Measurements from ENCODE around the gene TCTN2.

Gene TCTN2

DNA sequence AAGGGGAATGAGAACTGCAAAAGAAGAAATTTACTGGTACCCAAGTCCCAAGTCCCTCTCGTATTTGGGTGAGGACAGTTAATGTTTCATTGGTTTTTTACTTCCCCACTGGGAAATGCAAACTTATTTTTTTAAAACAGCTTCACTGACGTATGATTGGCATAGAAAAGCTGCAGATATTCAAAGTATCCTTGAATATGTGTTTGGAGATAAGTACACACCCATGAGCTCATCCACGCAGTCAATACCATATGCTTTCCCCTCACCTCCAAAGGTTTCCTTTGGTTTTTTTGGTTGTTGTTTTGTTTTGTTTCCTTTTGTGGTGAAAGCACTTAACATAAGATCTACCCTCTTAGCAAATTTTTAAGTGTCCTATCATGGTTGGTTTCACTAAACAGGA lies 13.1 kb downstream of the TCTN2 start:
- in situ Hi-C loops (cut with MboI; ENCODE audit: low sequenced_read_pairs), result no loop called here

DNA sequence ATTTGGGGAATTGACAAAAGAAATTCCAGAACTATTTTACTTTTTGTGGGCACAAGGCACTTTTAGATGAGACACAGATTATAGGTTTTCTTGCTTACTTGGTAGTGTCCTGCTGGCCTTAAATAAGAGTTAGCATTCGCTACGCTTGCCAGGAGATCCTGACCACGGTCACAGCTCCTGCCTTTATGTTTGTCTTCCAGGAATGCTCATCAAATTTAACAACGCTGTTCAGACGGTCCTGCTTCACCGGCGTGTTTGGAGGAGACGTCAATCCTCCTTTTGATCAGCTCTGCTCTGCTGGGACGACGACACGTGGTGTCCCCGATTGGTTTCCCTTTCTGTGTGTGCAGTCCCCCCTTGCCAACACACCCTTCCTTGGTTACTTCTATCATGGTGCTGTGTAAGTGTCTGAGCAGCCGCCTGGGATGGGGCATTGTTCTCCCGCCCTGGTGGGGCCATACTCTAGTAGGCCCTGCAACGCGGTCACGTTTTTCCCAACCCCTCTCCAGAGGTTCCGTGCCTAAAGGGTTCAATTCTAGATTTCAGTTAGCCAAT lies 15.8 kb downstream of the TCTN2 start:
- in situ Hi-C loops (cut with MboI; ENCODE audit: low sequenced_read_pairs), result no loop called here

DNA sequence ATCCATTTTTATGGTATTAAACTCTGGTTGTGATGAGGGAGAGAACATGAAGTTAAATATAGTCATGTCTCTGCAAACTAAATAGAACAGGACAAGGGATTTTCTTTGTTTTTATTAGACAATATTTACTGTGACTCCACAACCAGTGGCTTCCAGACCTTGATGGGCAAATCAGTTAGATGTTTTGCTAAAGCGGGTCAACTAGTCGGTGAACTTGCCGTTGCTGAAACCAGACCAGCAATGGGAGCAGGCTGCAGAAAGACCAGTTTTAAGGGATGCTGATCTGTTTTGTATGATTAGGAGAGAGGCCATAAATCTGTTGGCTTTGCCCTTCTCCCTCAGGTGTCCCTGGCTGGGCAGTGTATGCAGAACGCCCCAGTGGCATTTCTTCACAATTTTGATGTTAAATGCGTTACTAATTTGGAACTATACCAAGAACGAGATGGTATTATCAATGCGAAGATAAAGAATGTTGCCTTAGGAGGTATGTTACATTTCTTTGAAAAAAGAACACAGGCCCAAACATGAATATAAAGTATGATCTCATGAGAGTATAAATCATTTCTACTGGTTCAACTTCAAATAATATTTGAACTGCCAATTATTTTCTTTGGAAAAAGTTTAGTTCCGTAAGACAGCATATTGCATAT lies 19.4 kb downstream of the TCTN2 start:
- in situ Hi-C loops (cut with MboI; ENCODE audit: low sequenced_read_pairs), result no loop called here

DNA sequence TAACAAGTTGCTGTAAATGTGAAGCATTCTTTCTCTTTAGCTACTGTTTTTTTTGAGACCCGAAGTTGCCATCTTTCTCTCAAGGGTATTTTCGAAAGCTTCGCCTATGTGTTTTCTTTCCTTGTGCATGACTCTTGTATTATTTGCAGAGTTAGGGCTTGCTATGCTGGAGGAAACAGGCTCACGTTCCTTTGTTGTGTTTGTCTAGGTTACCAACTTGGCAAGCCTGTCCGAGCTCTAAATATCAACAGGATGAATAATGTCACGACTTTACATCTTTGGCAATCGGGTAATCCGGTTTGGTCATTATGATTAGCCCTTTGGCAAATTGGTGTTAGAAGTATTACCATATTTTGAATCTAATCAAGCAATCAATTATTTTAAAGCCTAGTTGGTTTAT lies 25.3 kb downstream of the TCTN2 start:
- in situ Hi-C loops (cut with MboI; ENCODE audit: low sequenced_read_pairs), result no loop called here

DNA sequence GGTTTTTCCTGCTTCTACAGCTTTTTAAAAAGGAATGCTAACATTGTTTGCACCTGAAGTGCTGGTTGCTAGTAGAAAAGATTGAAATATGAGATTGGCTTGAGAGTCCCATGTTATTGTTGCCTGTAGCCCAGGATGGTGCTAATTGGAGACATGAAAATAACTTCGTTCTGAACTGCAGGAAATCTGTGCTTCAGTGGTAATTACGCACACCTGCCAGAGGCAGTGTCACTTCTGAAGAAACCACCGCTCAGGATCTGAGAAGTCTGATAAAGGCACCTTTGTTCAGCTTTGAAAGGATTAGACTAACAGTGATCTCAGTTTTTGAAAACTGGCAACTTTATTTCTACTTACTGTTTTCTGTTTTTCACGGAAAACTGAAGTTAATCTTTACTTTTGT lies 25.7 kb downstream of the TCTN2 start:
- in situ Hi-C loops (cut with MboI; ENCODE audit: low sequenced_read_pairs), result no loop called here

DNA sequence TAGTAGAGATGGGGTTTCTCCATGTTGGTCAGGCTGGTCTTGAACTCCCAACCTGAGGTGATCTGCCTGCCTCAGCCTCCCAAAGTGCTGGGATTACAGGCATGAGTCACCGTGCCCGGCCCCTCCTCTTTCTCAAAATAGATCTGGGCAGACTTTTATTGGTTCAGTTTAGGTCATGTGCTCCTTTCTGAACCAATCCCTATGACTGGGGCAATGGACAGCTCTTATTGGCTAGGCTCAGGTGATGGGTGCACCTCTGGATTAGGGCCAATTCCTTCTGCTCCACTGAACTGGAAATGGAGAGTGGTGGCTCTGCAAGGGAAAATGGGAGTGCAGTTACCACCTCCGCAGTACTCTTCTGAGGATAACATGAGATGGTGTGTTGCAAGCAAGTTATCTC lies 35.0 kb downstream of the TCTN2 start:
- in situ Hi-C loops (cut with MboI; ENCODE audit: low sequenced_read_pairs), result no loop called here

DNA sequence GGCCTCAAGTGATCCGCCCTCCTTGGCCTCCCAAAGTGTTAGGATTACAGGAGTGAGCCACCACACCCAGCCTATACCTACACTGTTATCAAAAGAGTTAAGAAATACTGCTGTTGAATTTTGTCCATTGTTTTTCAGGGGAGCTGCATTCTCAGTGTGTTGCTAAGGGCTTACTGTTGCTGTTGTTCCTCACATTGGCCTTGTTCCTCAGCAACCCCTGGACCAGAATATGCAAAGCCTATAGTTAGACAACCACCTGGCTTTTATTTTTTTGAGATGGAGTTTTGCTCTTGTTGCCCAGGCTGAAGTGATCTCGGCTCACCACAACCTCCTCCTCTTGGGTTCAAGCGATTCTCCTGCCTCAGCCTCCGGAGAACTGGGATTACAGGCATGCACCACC lies 36.6 kb downstream of the TCTN2 start:
- in situ Hi-C loops (cut with MboI; ENCODE audit: low sequenced_read_pairs), result no loop called here

DNA sequence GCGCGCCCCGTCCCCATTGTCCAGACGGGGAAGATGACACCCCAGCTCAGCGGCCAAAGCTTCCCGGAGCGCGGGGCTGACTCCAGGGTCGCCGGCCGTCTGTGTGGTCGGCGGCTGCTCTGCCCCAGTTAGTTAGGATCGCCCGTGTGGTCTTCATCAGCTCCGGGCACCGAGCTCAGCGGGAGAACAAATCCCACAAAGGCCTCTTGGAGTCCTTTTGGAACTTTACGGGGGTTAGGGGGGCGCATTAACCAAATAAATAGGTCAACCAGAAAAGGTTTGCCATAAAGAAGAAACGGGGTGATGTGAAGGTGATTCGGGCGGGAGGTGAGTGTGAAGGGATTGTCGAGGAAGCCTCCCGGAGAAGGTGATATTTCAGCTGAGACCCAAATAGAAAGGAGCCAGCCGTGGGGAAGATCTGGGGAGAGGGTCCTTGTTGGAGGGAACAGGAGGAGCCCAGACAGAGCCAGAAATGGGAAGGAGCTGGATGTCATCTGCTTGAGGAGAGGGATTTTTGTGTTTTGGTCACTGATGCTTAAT lies 41.9 kb downstream of the TCTN2 start:
- in situ Hi-C loops (cut with MboI; ENCODE audit: low sequenced_read_pairs), result no loop called here

DNA sequence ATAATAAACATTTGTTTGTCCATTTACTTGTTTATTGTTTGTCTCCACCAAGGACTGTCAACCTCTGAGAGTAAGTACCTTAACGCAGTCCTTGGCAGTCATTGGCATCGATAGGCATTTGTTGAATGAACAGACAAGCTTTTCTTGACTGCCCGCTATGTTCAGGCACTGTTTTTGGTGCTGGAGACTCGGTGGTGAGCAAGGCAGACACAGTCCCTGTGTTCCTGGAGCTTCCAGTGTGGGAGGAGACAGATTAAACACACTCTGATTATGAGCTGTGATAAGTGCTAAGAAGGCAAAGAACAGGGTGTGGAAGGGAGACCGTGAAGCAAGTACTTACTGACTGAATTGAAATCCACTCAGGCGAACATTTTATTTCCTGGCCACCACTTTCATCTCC lies 42.5 kb downstream of the TCTN2 start:
- in situ Hi-C loops (cut with MboI; ENCODE audit: low sequenced_read_pairs), result no loop called here

DNA sequence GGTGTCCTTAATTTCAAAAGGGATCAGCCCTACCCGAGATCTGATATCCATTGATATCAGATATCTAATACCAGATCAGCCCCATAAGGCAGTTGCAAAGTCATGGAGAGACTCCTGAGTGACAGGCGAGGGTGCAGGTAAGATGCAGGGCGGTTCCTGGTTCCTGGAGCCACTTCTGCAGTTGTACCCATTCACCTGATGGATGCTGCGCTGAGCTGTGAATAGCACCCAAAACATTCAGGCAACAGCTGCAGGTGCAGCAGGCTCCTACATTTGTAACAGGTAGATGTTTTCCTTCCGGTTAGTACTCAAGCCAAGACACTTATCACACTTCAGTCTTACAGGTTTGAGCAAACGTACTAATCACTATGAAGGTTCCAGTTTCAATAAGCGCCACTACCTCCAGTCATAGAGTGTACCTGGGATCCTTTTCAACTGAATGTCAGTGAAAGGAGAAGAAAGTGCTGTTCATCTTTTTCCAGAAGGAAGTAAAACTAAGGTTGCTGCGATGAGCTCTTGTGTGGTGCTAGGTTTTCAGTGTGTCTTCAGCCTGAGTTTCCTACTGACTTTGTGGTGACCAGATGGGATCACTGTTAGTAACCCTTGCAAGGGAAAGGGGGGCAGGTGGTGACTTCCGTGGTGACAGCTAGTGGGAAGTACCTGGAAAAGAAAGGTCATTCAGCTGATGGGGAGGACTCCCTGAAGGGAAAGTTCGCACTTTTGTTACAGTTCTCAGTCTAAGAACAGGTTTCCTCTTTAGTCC lies 43.1 kb downstream of the TCTN2 start:
- in situ Hi-C loops (cut with MboI; ENCODE audit: low sequenced_read_pairs), result no loop called here

DNA sequence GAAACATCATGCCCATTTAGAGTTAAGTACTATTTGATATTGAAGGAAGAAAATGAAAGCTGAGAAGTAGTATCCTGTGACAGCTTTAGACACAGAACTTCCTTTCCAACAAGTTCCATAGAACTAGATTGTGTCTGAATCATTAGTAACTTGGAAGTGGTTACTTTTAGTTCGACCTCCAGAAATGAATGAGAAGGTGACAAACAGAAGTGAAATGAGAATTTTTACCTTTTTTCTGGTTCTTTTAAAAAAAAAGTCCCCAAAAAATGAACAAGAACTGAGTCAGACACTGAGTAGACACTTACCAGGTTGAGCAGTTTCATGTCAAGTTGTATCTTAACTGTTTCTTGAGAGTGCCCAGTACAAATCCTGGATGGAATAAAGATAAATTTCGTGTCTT lies 44.3 kb downstream of the TCTN2 start:
- in situ Hi-C loops (cut with MboI; ENCODE audit: low sequenced_read_pairs), result no loop called here

DNA sequence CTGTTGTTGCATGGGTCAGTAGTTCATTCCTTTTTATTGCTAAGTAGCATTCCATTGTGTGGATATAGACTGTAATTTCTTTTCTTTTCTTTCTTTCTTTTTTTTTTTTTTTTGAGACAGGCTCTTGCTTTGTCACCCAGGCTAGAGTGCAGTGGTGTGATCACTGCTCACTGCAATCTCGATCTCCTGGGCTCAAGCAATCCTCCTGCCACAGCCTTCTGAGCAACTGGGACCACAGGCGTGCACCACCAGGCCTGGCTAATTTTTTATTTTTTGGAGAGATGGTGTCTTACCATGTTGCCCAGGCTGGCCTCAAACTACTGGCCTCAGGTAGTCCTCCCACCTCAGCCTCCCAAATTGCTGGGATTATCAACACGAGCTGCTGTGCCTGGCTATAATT lies 46.4 kb downstream of the TCTN2 start:
- in situ Hi-C loops (cut with MboI; ENCODE audit: low sequenced_read_pairs), result no loop called here

DNA sequence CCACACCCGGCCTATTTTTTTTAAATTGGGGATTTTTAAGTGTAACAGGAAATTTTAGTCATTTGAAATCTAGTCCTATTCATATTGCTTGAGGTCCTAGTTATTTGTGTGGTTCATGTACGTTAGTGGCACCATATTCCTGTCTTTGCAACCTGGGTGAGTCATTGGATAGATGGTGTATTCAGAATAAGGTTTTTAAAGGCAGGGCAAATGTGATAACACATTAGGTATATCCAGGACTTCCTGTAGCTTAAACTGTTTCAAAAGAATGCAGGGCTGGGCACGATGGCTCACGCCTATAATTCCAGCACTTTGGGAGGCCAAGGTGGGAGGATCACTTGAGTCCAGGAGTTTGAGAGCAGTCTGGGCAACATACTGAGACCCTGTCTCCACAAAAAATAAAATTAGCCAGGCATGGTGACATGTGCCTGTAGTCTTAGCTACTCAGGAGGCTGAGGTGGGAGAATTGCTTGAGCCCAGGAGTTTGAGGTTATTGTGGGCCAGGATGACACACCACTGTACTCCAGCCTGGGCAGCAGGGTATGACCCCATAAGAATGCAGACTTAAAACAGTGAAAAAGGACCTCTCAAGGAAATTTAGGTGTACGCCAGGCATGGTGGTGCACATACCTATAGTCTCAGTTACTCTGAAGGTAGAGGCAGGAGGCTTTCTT lies 49.4 kb downstream of the TCTN2 start:
- in situ Hi-C loops (cut with MboI; ENCODE audit: low sequenced_read_pairs), result no loop called here

DNA sequence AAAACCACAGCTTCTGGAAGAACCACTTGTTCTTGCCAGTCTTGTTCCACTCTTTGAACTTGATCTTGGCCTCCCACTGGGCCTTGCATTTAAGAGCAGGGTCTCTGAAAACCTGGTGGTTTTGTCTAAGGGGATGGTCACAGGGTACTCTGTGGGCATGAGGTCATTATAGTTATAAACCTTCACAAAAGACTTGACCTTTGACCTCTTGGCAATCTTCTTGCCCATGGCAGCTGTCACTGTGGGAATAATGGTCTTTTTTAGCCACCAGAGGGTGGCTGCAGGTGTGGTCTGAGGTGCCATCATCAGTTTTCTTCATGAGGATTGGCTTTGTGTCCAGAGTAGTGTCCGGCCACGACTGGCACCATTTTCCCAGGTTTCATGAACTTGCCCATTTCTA lies 50.3 kb downstream of the TCTN2 start:
- in situ Hi-C loops (cut with MboI; ENCODE audit: low sequenced_read_pairs), result no loop called here

DNA sequence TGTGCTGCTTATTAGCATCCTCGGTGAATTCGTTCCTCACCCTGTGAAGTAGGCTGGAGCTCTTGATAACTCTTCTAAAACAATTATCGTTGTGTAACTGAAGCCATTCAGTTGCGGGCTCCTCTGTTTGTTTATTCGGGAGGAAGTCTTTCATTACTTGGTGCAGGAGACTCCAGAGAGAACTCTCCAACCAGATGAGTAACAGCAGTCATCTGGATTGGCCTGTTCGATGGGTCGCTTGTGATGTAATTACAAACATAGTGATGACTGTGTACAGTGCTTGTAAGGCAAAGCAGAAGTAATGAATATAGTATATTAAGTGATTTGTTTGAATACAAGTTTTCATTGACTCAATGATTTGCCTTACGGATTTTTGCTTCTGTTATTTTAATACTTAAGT lies 52.1 kb downstream of the TCTN2 start:
- in situ Hi-C loops (cut with MboI; ENCODE audit: low sequenced_read_pairs), result no loop called here

DNA sequence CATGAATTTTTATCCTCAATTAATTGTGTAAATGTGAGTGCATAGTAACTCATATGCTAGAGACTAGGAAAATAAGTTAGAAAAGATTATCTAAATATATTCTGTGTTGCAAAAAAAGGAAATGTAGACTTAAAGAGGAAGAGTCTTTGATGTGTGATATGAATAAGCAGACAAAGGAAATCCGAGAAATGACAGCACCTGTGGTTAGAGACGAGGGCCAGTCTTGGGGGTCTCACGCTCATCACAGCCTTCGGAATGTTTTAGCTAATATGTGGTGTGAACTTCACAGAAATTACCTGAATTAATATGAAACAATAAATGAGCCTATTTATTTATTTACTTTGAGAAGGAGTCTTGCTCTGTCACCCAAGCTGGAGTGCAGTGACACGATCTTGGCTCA lies 52.9 kb downstream of the TCTN2 start:
- in situ Hi-C loops (cut with MboI; ENCODE audit: low sequenced_read_pairs), result no loop called here

DNA sequence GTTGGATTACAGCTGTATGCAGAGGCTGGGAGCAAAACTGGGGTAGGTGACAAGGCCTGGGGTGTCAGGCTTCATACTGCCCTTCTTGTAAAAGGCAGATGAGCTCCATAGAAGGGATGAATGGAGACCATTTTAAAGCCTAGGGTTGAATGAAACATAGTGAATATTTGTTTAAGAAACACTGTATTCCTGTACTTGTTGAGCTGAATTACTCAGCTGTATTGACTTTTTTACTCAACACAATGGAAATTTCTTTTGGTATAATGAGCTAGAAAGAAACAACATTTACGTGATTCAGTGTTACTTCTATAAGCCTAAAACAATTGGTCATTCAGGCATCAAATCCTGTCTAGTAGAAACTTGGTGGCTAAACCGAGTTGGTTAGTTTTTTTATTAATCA lies 55.3 kb downstream of the TCTN2 start:
- in situ Hi-C loops (cut with MboI; ENCODE audit: low sequenced_read_pairs), result no loop called here

DNA sequence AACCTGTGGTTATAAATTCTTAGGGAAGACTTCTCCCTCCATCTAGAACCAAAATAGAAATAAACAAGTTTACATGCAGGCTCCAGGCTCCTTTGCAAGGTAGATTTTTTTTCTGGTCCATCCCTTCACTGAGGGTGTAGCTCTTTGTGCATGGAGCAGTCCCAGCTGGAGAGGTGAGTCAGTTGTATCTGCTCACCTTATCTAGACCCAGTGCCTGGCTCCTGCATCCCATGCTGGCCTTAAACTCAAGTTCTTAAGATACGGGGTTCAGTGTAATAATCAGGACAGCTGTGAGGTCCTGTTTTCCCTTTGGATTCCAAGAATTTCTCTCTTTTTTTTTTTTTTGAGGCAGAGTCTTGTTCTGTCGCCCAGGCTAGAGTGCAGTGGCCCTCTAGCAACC lies 56.0 kb downstream of the TCTN2 start:
- in situ Hi-C loops (cut with MboI; ENCODE audit: low sequenced_read_pairs), result no loop called here

DNA sequence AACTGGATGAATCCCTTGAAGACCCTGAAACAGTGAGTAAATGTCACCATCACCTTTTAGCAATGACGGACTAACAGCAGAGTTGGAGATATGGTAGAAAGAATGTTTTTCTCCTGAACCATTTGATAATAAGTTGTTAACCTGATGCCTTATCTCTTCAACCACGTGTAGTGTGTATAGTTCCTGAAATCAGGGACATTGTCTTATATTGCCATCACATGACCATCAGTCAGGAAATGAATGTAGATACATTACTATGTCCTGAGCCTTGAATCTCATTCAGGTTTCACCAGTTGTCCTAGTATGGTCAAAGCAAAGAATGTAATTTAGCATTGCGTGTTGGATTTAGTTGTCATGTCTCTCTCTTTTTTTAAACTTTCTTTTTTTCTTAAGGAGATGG lies 57.0 kb downstream of the TCTN2 start:
- in situ Hi-C loops (cut with MboI; ENCODE audit: low sequenced_read_pairs), result no loop called here

DNA sequence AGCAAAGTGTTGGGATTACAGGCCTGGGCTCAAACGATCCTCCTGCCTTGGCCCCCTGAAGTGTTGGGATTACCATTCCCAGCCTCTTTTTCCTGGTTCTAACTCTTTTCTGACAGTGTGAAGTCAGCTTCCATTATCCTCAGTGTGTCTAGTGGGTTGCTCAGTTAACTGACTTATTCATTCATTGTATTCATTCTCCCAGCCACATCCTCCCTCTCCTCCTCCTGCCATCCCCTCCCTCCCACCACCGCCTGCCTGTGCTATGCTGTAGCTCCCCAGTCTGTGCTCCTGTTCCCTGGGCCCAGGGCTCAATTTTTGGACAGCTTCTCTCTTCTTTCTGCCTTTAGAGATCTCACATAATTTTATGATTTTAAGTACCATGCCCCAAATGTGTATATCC lies 60.7 kb downstream of the TCTN2 start:
- in situ Hi-C loops (cut with MboI; ENCODE audit: low sequenced_read_pairs), result no loop called here

DNA sequence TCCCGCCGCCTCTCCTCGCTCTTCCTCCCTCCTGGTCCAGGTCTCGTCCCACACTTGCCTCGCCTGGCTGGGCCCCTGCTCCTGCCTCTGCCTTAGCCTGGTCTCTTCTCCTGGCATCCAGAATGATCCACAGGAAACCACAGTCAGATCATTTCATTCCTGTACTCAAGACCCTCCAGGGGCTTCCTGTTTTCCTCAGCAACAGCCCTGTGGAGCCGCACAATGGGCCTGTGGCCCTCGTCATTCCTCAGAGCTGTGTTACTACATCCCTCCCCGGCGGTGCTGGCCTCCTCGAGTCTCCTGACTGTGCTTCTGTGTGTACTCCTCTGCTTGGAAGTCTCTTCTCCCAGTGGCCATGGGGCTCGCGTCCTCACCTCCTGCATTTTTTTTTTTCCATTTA lies 61.3 kb downstream of the TCTN2 start:
- in situ Hi-C loops (cut with MboI; ENCODE audit: low sequenced_read_pairs), result no loop called here

DNA sequence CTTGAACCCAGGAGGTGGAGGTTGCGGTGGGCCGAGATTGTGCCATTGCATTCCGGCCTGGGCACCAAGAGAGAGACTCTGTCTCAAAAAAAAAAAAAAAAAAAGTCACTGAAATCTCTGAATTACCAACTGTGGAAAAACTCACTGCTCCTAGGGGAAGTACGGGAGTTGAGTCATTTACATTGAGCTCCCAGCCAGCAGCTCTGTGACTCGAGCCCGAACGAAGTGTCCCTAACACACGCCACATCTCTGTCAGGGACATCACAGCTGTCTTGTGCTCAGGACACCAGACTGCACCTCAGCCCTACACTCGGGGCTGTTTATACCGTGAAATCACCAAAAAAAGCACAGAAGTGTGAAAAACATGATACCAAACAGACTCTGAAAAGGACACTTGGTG lies 62.3 kb downstream of the TCTN2 start:
- in situ Hi-C loops (cut with MboI; ENCODE audit: low sequenced_read_pairs), result no loop called here

Data from HL-60/S4 treated with phorbol 12-myristate 13-acetate at 8.2 ng/mL for 4 days and 3 days (cell line).